H9 (cell line): ENCODE results near the gene LIMS2. TPM values are rescaled to one million over a fixed set of nuclear protein-coding genes. Genes with fewer than 3 reads are reported as not detected.

Experiments used
- DNase-seq: peaks from one replicate; pipeline ENCODE4 v3.0.0-alpha.2; 2017
- H2AFZ ChIP-seq: one replicate; pipeline ENCODE4 v1.6.1; 2013; ENCODE audit warnings: mild to moderate bottlenecking, low read length, control low read depth, moderate library complexity
- H2AK5ac ChIP-seq: 2 replicates; pipeline ENCODE4 v1.6.1; 2013; ENCODE audit warnings: low read length, control low read depth, mixed read lengths; ENCODE audit not compliant: insufficient read length
- H2BK120ac ChIP-seq: one replicate; pipeline ENCODE4 v1.6.1; 2013; ENCODE audit warnings: low read depth, mild to moderate bottlenecking, low read length, control low read depth, inconsistent platforms; ENCODE audit not compliant: poor library complexity, severe bottlenecking
- H2BK12ac ChIP-seq: 2 replicates; pipeline ENCODE4 v1.6.1; 2013; ENCODE audit warnings: low read length, control low read depth, mixed read lengths, low read depth; ENCODE audit not compliant: insufficient read length
- H2BK15ac ChIP-seq: 2 replicates; pipeline ENCODE4 v1.6.1; 2013; ENCODE audit warnings: low read depth, low read length, control low read depth
- H2BK20ac ChIP-seq: one replicate; pipeline ENCODE4 v1.6.1; 2013; ENCODE audit warnings: low read depth, mild to moderate bottlenecking, low read length, control low read depth, inconsistent platforms; ENCODE audit not compliant: poor library complexity, severe bottlenecking
- H2BK5ac ChIP-seq: 2 replicates; pipeline ENCODE4 v1.6.1; 2013; ENCODE audit warnings: low read length, control low read depth, mixed read lengths; ENCODE audit not compliant: insufficient read length
- H3K14ac ChIP-seq: 2 replicates; pipeline ENCODE4 v1.6.1; 2013; ENCODE audit warnings: low read length, control low read depth; ENCODE audit not compliant: insufficient read depth
- H3K18ac ChIP-seq: 2 replicates; pipeline ENCODE4 v1.6.1; 2013; ENCODE audit warnings: low read depth, mild to moderate bottlenecking, mixed read lengths, low read length, control low read depth; ENCODE audit not compliant: insufficient read length
- H3K23ac ChIP-seq: 2 replicates; pipeline ENCODE4 v1.6.1; 2013; ENCODE audit warnings: low read length, control low read depth, mixed read lengths, low read depth; ENCODE audit not compliant: insufficient read length
- H3K23me2 ChIP-seq: 2 replicates; pipeline ENCODE4 v1.6.1; 2013; ENCODE audit warnings: low read depth, mild to moderate bottlenecking, mixed read lengths, low read length, control low read depth; ENCODE audit not compliant: insufficient read length, poor library complexity, severe bottlenecking
- H3K27ac ChIP-seq: 2 replicates; pipeline ENCODE4 v1.5.1; 2013; ENCODE audit warnings: low read length, control low read depth, mixed read lengths, low read depth; ENCODE audit not compliant: insufficient read length
- H3K27me3 ChIP-seq: 2 replicates; pipeline ENCODE4 v1.6.1; 2013; ENCODE audit warnings: low read length, control low read depth, inconsistent platforms; ENCODE audit not compliant: insufficient read depth
- H3K4ac ChIP-seq: 2 replicates; pipeline ENCODE4 v1.6.1; 2013; ENCODE audit warnings: low read depth, mild to moderate bottlenecking, control low read depth, inconsistent platforms, low read length, moderate library complexity
- H3K4me1 ChIP-seq: 2 replicates; pipeline ENCODE4 v1.6.1; 2013; ENCODE audit warnings: low read length, control low read depth, inconsistent platforms; ENCODE audit not compliant: insufficient read depth
- H3K4me2 ChIP-seq: 2 replicates; pipeline ENCODE4 v1.6.1; 2013; ENCODE audit warnings: low read length, control low read depth, mixed read lengths; ENCODE audit not compliant: insufficient read length, insufficient read depth
- H3K56ac ChIP-seq: 2 replicates; pipeline ENCODE4 v1.6.1; 2013; ENCODE audit warnings: low read depth, mild to moderate bottlenecking, mixed read lengths, low read length, control low read depth; ENCODE audit not compliant: insufficient read length
- H3K79me1 ChIP-seq: 2 replicates; pipeline ENCODE4 v1.6.1; 2013; ENCODE audit warnings: low read depth, mild to moderate bottlenecking, moderate library complexity, low read length, control low read depth, inconsistent platforms; ENCODE audit not compliant: insufficient read depth, poor library complexity, severe bottlenecking
- H3K79me2 ChIP-seq: 2 replicates; pipeline ENCODE4 v1.6.1; 2013; ENCODE audit warnings: low read length, control low read depth, inconsistent platforms; ENCODE audit not compliant: insufficient read depth
- H3K9ac ChIP-seq: 2 replicates; pipeline ENCODE4 v1.6.1; 2013; ENCODE audit warnings: low read length, control low read depth, mixed read lengths; ENCODE audit not compliant: insufficient read length; ENCODE audit errors: extremely low read depth
- H3K9me3 ChIP-seq: one replicate; pipeline ENCODE4 v1.6.1; 2013; ENCODE audit warnings: low read depth, low read length, inconsistent platforms; ENCODE audit not compliant: control insufficient read depth
- H3T11ph ChIP-seq: one replicate; pipeline ENCODE4 v1.6.1; 2013; ENCODE audit warnings: mild to moderate bottlenecking, low read length, control low read depth, inconsistent platforms
- H4K20me1 ChIP-seq: one replicate; pipeline ENCODE4 v1.6.1; 2013; ENCODE audit not compliant: control insufficient read depth, insufficient read length, insufficient read depth
- H4K5ac ChIP-seq: 2 replicates; pipeline ENCODE4 v1.6.1; 2013; ENCODE audit warnings: low read depth, mild to moderate bottlenecking, mixed read lengths, low read length, control low read depth; ENCODE audit not compliant: insufficient read length
- H4K8ac ChIP-seq: replicated peaks from 2 replicates; pipeline ENCODE4 v1.6.1; 2013; ENCODE audit warnings: low read length, control low read depth, mixed read lengths, low read depth; ENCODE audit not compliant: insufficient read length
- H4K91ac ChIP-seq: 2 replicates; pipeline ENCODE4 v1.6.1; 2013; ENCODE audit warnings: low read depth, mild to moderate bottlenecking, moderate library complexity, mixed read lengths, low read length, control low read depth; ENCODE audit not compliant: insufficient read length
- H3K27ac Mint-ChIP-seq, 3 experiments: 2 replicates in 2 of 3; 3 replicates in 1 of 3; pipeline ENCODE4 v1.8.0; 2020 to 2021; ENCODE audit warnings: mixed read lengths in 3 of 3, mild to moderate bottlenecking in 1 of 3, moderate library complexity in 1 of 3
- H3K27me3 Mint-ChIP-seq: 2 replicates; pipeline ENCODE4 v1.8.0; 2021; ENCODE audit warnings: low read depth, mild to moderate bottlenecking, moderate library complexity, mixed read lengths
- H3K36me3 Mint-ChIP-seq, 3 experiments: 2 replicates in 2 of 3; 3 replicates in 1 of 3; pipeline ENCODE4 v1.8.0; 2020 to 2021; ENCODE audit warnings: low read depth in 3 of 3, mixed read lengths in 3 of 3; ENCODE audit not compliant: insufficient read depth in 1 of 3
- H3K4me1 Mint-ChIP-seq, 2 experiments: 2 replicates each; pipeline ENCODE4 v1.8.0; 2020; ENCODE audit warnings: mixed read lengths in 2 of 2
- H3K4me3 Mint-ChIP-seq, 2 experiments: 2 replicates in 1 of 2; 3 replicates in 1 of 2; pipeline ENCODE4 v1.8.0; 2020 to 2021; ENCODE audit warnings: mild to moderate bottlenecking in 2 of 2, mixed read lengths in 2 of 2, moderate library complexity in 1 of 2
- H3K9me3 Mint-ChIP-seq, 2 experiments: 2 replicates in 1 of 2; 3 replicates in 1 of 2; pipeline ENCODE4 v1.8.0; 2020; ENCODE audit warnings: mild to moderate bottlenecking in 2 of 2, mixed read lengths in 2 of 2, moderate library complexity in 1 of 2
- CTCF ChIP-seq: fragments of 200-600 bp; sonication (generic); conservative IDR thresholded peaks from 3 replicates; pipeline ENCODE4 v1.8.0; 2021; ENCODE audit warnings: antibody characterized with exemption, mild to moderate bottlenecking
- WGBS: extraction: QIAGEN DNeasy Blood & Tissue Kit; methylation state at CpG from one replicate; pipeline ENCODE4 v1.1.7; 2013; ENCODE audit warnings: missing lambda C conversion rate, low lambda C conversion rate, mixed read lengths; ENCODE audit not compliant: insufficient read length; ENCODE audit errors: extremely low coverage; 5-methylcytosine and 5-hydroxymethylcytosine counted together
- total RNA-seq: library from RNA; stranded (reverse); gene quantifications from 2 replicates; pipeline ENCODE4 v1.2.1, GENCODE V29; 2021

Gene LIMS2
- total RNA-seq, 1 experiment from 2014 or later, result 5.9 TPM

- H4K8ac ChIP-seq, result no peak overlapping the region
- H3K4me1 ChIP-seq, result peaks cover 3% of the 10 kb centered on the region; the same call in 1 of the 2 replicates
- H3K4ac ChIP-seq, result no peak overlapping the region
- no peak overlapping the region for H4K5ac ChIP-seq
- H3K9me3 ChIP-seq, result no peaks in the 10 kb centered on the region
- Mint-ChIP-seq H3K27ac (no peak overlapping the region), H3K9me3 (peaks cover 0 to 4% of the 10 kb centered on the region in 2 experiments; a peak in 1 of 5 replicates), H3K36me3 (peaks cover 17 to 68% (median 66%) of the 10 kb centered on the region in 3 experiments), H3K4me1 (peaks cover 11 to 16% of the 10 kb centered on the region in 2 experiments), H3K4me3 (no peak overlapping the region), H3K27me3 (no peaks in the 10 kb centered on the region)
- DNase-seq, result no peak
- H2BK15ac ChIP-seq, result no peak overlapping the region
- no peak overlapping the region for H2BK12ac ChIP-seq
- no peak overlapping the region for H3K9ac ChIP-seq
- no peak overlapping the region for H3K23ac ChIP-seq
- H2AFZ ChIP-seq, result no peak overlapping the region
- no peak for TF ChIP-seq CTCF
- no peak overlapping the region for H3K56ac ChIP-seq
- no peak overlapping the region for H2BK20ac ChIP-seq
- H3K27ac ChIP-seq, result no peak overlapping the region
- no peak overlapping the region for H4K91ac ChIP-seq
- no peaks in the 10 kb centered on the region for H4K20me1 ChIP-seq
- H3K23me2 ChIP-seq, result peaks cover 3% of the 10 kb centered on the region
- H2BK5ac ChIP-seq, result no peak overlapping the region
- no peak overlapping the region for H2BK120ac ChIP-seq
- H3K79me2 ChIP-seq, result peaks cover 3% of the 10 kb centered on the region; the same call in 1 of the 2 replicates
- no CpG with 5 or more reads among the region's 5 CpGs for WGBS
- H3K4me2 ChIP-seq, result no peak overlapping the region
- no peaks in the 10 kb centered on the region for H3K79me1 ChIP-seq
- H3K14ac ChIP-seq, result no peak overlapping the region
- no peak overlapping the region for H2AK5ac ChIP-seq
- H3K18ac ChIP-seq, result no peak overlapping the region
- no peaks in the 10 kb centered on the region for H3K27me3 ChIP-seq
- H3T11ph ChIP-seq, result no peak overlapping the region
Observed at GRCh38 chr2:127705391-127706065, 30.2 kb upstream of the LIMS2 start.
